Fibroblast of peridontal ligament (primary cell): Measurements from ENCODE around the gene IMMT.

ENCODE experiments used
- DNase-seq: peaks from one replicate; pipeline ENCODE4 v3.0.0-alpha.2; 2010; ENCODE audit errors: extremely low read depth

The IMMT gene

DNA sequence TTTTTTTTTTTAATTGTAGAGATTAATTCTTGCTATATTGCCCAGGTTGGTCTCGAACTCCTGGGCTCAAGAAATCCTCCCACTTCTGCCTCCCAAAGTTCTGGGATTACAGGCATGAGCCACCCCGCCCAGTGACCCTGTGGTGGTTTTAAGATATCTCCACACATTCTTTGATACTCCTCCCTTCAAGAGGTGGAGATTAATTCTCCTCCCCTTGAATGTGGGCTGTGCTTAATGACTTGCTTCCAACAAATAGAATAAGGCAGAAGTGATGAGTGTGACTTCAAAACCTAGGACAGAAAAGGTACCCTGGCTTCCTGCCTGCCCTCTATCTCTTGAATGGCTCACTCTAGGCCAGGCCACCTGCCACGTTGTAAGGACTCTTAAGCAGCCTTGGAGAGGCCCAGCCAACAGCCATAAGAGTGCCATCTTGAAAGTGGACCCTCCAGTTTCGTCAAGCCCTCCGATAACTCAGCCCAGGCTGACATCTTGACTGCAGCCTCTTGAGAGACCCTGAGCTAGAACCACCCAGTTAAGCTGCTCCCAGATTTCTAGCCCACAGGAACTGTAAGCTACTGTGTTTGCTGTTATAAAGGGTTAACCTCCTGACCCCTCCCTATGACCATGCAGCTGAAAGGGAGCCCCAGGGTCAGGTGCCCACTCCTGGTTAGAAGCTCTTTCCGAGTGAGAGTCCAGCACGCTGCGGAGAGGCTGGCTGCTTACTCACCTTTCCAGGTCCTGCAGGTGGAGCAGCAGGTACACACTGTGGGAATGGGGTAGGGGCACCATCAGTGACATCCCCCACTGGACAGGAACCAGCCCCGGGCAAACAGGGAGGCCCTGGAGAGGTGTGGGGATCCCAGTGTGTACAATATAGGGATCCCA lies 31.6 kb upstream of the IMMT start:
- no peak for DNase-seq

DNA sequence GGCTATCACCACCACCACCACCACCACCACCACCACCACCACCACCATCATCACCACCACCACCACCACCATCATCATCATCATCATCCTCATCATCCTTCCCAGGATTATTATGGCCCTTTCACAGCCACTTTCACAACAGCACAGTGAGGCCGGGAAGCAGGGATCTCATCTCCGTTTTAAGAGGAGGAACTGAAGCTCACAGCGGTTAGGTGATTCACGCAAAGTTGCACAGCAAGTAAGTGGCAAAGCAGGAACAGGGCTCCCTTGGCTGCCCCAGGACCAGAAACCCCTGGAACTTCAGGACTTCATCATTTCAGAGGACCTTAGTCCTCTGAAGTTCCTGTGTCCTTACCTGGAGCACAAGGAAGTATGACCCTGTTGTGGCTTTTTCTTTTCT lies 30.8 kb upstream of the IMMT start:
- no peak for DNase-seq

DNA sequence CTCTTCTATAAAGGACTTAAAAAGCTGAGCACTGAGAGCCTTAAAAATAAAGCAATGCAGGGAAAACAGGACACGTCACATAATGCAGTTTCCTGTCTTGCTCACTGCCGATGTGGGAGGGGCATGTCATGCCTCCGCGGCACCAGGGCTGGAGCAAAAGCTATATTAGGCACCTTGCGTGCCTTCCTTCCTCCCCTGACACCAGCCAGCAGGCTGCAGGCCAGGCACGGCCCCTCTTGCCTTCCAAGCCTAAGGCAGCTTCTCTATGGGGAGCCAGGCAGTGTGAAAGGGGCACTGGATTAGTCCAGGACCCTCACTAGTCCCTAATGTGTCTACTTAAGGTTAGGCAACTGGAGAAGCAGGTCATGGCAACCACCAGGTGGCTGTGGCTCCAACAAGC lies 30.3 kb upstream of the IMMT start:
- no peak for DNase-seq

DNA sequence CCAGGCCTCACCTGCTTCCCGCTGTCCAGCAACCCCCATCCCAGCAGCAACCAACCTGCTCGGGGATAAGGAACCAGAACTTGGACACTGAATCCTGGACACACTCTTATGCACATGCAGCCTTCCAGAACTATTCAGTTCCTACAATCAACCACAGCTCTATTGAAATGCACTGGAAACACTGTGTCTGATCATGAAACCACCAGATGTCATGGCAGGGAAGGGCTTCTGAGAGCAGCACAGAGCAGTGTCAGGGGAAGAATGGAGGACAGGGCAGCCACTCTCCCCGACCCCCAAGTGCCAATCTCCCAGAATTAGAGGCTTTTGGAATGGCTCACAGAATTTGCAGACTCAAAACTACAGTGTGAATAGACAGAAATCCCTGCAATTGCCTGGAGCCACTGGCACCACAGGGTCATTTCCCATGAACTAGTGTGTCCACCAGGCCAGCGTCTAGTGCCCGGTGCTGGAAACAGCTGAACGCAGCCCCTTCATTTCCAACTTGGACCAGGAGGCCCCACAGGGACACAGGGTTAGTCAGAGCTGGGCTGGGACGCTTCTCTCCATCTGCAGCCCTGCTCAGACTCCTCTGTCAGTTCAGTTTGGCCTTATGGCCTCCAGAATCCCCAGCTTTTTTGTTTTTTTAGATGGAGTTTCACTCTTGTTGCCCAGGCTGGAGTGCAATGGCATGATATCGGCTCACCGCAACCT lies 29.5 kb upstream of the IMMT start:
- DNase-seq: no peak

DNA sequence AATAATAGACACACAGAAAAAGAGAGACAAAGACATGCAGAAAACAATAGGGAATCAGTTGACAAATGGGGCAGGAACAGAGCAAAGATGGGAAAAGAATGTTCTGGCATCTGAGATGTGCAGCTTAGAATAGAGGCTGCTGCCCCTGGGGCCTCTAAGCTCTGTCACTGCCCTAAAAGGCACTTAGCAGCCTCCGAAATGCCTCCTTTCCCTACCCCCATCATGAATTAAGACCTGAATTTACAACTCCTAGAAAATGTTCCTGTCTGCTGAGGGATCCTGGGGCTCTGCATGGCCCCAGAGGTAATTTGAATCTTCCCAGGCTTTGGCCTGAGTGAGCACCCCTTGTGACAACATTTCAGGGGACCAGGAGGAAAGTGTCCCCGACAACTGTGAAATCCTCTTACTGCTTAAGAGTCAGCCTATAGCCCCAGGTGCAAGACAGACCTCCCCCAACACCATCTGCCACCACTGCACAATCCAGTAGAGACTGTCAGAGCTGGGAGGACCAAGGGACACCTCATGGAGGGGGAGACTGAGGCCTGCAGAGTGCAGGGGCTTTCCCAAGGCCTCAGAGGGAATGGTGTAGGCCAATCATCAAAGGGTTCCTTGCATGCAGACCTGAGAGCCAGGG lies 28.8 kb upstream of the IMMT start:
- no peak for DNase-seq

DNA sequence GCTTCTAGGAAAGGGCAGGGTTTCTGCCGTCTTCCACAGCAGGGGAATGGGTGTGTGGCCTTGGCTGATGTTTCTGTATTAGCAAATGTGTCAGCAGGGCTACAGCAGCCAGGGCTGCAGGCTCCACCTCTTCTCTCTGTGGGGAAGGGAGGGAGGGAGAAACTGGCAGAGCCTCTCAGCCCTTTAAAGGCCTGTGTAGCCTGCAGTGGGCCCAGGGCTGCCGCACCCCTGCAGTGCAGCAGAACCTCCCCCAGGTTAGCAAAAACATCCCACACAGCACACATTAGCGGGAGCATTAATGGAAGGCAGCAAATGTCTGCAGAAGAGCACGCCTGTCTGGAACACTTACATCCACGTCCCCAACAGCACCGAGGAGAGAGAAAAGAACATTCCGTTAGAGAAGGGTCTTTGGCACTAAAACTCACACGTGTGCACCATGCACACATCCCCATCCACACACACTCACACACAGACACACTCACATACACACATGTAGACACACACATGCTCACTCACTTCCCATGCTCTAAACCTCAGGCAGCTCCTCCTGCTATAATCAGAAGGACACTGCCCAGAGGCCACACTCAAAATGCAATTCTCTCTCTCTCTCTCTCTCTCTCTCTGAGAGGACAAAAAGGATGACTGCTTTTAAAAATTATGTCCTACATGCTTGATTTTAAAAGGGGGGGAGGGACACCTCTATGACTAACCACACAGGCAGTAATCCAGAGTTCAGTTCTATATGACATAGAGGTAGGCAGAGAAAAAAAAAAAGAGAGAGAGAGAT lies 28.1 kb upstream of the IMMT start:
- peak; percentile 49 for DNase-seq

DNA sequence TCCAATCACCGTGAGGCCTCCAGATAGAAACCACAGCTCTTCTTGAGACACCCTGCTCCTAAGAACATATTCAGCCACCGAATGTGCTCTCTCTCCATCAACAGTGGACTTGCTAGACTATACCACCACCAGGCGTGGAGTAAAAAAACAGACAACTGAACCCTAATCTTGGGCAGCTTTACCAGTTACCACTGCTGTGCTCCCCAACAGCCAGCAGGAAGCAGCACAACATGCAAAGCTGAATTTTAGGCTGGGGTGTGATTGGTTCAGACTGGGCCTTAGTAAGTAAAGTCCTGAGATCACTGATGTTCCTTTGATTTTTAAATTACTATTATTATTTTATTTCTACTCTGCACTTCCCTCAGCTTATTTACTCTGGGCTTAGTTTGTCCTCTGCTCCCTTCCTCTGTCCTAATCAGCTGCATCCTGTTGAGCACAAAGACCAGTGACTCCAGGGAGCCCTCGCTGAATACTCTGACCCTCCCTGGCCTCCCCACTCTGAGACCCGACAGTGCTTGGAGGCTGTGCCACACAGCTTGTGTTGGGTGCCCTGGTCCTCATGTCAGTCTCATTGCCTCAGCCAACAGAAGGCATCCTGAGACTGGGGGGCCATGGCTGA lies 25.9 kb upstream of the IMMT start:
- peak; percentile 59 for DNase-seq

DNA sequence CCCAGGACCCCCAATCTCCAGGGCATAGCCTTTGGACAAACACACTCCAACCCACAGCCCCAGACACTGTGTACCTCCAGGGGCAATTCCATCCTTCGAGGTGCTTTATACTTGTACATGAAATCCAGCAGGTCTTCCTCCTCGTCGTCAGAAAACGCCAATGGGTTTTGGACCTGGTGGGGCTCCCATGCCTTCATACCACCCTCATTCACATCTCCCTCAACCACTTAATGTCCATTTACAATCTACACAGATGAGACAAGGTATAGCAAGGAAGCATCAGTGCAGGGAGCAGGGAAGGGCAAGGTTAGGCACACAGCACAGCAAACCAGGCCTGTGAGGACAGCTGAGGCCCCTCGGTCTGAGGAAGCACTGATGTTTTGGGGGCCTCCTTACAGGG lies 24.6 kb upstream of the IMMT start:
- DNase-seq: no peak

DNA sequence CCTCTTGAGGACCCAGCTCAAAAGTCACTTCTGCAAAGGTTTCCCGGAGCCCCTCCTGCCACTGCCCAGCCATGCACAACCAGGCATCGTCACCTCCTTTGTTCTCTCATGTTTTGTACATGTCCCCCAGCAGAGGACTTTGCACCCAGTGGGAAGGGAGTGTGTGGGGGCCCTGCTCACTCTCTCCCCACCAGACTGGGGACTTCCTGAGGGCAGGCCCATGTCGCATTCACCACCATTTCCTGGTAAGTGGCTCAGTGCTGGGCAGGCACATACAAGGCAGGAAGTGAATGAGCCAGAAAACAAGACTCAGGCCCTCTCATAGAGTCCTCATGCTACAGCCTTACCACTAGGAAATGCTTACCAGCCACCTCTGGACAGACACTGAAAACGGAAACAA lies 22.9 kb upstream of the IMMT start:
- DNase-seq: no peak

DNA sequence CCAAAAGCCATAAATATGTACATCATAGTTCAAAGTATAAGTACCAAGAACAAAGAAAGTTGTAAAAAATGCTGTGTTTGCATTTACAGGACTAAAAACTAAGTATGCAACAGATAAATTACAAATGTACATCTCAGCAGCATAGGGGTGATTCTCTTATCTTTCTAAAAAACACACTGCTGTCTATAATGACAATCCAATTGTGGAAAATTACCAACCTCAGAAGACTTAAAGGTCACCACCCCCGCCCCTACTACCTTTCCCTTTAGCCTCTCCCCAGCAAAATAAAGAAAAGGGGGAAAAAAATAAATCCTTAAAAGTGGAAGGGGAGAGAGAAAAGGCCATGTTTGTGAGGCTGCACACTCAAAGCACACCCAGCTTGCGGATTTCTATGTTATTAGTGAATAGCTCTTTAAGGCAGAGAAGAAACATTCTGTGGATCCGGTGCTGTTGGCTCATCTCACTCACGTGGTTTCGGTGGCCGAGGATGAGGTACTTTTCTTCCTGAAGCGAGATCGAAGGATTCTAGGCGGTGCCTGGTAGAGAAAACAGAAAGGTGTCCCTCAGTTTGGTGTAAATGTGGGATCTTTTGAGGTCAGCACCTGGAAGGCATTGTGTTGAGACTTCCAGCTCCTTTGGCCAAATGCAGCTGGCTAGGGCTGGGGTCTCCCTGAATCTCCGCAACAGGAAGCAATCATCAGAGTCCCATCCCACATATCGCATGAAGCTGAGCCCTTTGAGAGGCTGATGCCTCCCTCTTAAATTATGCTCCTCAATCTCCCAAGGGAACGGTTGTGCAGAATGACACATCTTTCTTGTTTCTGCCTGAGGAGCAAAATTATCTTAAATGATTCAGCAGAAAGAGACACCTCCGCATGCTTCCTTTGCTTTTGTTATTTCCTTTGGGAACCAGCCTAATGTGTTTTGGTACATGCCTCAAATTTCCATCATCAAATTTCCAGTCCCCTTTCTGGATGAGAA lies 21.6 kb upstream of the IMMT start:
- peak; percentile 47 for DNase-seq

DNA sequence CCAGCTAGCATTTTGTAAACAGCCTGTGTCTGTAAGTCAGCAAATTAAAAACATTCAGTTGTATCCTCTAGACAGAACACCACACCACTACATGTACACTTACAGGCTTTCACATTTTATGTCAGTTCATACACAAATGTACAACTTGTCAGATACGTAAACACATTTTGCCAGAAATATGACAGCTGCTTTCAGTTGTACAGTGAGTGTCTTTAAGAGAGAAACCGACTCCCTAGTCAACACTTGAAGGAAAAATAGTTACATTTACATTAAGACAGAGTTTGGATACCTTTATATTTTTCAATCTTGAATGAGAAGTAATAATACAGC lies 19.2 kb upstream of the IMMT start:
- no peak for DNase-seq

DNA sequence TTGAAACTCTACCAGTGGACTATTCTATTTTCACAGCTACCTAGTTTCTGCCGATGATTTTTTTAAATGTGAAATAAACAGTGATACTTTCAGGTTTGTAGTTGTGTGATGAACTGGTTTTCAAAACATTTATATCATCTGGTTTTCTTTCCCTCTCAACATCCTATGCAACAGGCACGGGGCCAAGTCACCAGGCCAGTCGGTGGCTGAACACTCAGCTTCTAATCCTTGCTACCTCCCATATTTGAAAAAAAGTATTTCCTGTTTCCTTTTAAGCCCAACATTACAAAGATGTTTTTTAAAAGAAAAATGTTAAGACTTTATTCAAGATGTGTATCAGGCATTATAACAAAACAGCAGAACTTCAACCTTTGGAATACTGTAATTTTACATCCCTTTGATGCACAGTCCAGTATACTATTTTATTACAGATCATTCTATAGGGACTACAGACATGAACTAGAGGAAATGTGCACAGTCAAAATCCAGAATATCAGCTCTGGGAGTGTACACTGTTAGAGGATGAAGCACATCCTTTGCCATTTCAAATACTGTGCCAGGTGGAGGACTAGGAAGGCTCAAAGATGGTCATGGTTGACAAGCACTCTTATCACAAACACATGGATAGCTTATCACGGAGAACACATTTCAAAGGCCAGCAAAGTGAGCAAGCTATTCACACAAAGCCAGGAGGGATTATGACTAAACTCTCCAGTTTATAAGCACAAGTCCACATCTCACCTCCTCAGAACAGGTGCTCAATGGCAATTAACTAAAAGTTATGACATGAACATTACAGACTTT lies 18.6 kb upstream of the IMMT start:
- DNase-seq: no peak

DNA sequence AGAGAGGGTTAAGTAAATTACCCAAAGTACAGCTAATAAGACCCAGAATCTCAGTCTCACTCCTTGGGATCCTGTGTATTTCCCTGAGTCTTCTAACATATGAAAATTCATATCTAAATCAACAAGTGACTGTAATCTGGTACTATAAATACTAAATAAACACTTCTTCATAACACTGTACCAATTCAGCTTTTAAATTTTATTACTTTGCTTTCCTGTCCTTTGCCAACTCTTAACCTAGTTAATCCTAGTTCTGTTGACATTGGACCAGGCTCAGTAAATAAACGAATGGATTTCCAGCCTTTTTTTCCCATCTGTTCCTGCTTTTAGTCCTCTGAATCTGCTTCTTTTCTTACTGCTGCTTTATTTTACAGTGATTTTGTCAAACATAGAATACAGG lies 17.8 kb upstream of the IMMT start:
- DNase-seq: no peak

DNA sequence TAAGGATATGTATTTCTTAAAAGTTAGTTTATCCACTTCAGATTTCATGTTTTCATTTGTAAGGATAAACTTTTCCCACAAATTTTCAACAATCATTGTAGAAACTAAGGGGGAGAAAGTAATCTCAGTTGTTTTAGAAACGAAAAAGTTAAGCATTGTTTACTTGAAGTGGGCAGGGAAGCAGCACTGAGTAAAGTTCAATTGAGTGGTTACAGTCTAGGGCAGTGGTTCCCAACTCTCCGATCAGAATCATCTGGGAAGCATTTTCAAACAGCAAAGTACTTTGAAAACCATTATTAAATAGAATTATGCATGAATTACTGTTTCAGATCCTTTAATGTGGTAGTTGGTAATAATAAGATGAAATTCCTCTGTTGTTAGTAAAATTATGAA lies 16.5 kb upstream of the IMMT start:
- no peak for DNase-seq

DNA sequence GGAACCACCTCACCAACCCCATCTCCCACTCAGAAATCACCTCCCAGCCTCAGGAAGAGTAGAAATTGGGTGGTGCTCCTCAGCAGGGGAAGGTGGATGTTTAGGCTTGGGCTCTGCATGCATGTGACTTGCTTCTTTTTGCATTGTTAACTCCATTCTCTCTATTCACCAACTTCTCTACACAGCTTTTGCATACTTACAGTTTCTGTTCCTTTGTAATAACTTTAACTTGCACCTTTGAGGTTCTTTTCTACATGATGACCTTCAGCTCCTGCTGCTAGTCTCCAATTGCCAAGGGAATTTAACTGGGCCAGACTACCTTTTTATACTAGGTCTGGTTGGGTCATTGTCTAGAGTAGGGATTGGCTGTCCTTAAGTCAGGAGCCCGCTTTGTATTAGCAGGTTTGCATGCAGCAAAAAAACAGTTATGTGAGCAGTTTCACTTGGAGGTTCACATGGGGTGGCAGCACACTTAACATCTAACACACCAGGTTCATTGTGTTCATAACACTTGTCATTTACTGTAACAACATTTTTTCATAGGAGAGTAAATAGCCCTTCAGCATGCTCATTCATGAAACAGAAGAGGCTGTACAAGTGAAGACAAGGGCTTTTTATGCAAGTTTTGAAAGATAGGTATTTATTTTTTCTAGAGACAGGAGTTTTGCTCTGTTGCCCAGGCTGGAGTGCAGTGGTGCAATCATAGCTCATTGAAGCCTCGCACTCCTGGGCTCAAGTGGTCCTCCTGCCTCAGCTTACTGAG lies 16.0 kb upstream of the IMMT start:
- no peak for DNase-seq

DNA sequence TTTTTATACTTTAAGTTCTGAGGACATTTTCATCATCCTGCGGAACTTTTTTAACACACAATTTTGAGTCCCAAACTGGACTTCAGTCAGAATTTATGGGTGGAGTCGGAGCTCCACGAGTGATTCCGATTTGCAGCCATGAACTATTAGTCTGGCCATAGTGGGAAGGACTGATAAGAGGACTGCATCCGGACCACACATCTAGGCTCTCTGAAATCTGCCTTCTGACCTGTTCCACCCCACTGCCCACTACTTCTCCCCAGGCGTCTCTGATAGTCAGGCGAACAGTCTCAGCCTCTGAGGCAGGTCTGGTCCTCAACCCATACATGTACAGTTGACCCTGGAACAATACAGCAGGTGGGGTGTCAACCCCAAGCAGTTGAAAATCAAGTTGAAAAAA lies 9.2 kb upstream of the IMMT start:
- DNase-seq: no peak

DNA sequence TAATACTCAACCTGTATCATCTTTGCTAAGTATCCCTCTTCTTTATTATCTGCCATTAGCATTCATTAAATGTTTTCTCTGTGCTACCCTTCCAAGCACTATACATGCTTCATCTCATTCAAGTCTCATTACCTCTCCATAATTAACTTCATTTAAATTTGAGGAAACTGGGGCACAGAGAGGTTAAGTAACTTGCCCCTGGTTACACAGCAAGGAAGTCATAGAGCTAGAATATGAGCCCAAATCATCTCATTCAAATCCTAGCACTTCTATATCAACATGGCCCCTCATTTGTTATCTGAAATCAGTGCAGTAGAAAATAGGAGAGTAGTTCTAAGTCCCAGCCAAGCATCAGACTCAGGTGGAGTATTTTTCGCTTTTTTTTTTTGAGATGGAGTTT lies 8.4 kb upstream of the IMMT start:
- DNase-seq: no peak

DNA sequence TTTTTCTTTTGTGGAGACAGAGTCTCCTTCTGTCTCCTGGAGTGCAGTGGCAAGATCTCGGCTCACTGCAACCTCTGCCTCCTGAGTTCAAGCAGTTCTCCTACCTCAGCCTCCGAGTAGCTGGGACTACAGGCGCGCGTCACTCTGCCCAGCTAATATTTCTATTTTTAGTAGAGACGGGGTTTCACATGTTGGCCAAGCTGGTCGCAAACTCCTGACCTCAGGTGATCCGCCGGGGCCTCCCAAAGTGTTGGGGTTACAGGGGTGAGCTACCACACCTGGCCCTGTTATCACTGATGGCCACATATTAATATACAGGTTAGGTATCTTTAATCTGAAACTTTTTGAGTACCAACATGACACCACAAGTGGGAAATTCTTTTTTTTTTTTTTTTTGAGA lies 7.4 kb upstream of the IMMT start:
- DNase-seq: no peak

DNA sequence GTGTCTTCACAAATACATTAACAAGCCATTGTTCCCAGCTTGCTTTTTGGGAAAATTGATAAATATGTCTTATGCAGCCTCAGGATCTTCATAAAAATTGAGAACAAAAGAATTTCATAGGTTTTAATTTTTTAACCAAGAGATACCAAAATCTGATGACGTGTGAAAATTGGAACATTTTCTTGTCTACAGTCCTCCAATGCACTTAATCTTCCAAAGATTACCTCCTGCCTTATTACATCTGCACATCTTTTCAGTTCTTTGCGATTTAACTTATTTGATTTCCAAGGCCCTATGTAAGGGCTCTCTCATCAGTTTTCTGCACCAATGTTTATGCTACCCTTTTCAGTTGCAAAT lies 7.1 kb upstream of the IMMT start:
- no peak for DNase-seq
